Subcutaneous preadipocyte (primary cell): ENCODE measurements around the gene THAP8. TPM values are rescaled to one million over a fixed set of nuclear protein-coding genes. Genes with fewer than 3 reads are reported as not detected.

Experiments
- total RNA-seq: library from RNA; depleted of rRNA; stranded (reverse); fragments of >200 nt; gene quantifications from 2 replicates; pipeline ENCODE4 v1.2.3, GENCODE V29; 2012

Gene THAP8
- total RNA-seq, result 1.4 and 3.7 TPM in 2 replicates

GRCh38 chr19:36054119-36054732, at the start of gene THAP8:
THAP8 (minus strand) TSS chr19:36054285; CDS start chr19:36054217, 68 bp downstream.

GRCh38 chr19:36054733-36055686, 925 bp upstream of the THAP8 start, which contains the start of gene WDR62:
WDR62 (plus strand) TSS chr19:36054897; CDS start chr19:36054972, 75 bp downstream.

GRCh38 chr19:36032251-36033104, 21.6 kb downstream of the THAP8 start, which contains the start of gene CLIP3:
CLIP3 (minus strand) TSS chr19:36032873; CDS start chr19:36032357, 516 bp downstream.

GRCh38 chr19:36014012-36014924, 39.8 kb downstream of the THAP8 start, which contains the start of gene ALKBH6:
ALKBH6 (minus strand) TSS chr19:36014213; CDS start chr19:36013397, 816 bp downstream.

GRCh38 chr19:36008336-36008978, 45.6 kb downstream of the THAP8 start, which contains the start of gene SYNE4:
SYNE4 (minus strand) TSS chr19:36008813; CDS start chr19:36008681, 132 bp downstream.

GRCh38 chr19:35995048-35995993, 58.8 kb downstream of the THAP8 start, which contains the start of gene SDHAF1:
SDHAF1 (plus strand) TSS chr19:35995188; CDS start chr19:35995275, 87 bp downstream.

Other genes starting within 250 kb of the THAP8 start
- gene PRODH2, start 241.4 kb downstream of the THAP8 start, total RNA-seq, result not detected in 2 replicates
- not detected in 2 replicates for gene NPHS1, start 201.8 kb downstream of the THAP8 start, total RNA-seq
- under 0.01 TPM in 1 of 2 replicates, not detected in the other for gene KIRREL2, start 197.4 kb downstream of the THAP8 start, total RNA-seq
- 0.37 and 1.2 TPM in 2 replicates for gene APLP1, start 185.7 kb downstream of the THAP8 start, total RNA-seq
- 4.4 and 6.1 TPM in 2 replicates for gene NFKBID, start 153.7 kb downstream of the THAP8 start, total RNA-seq
- gene HCST, start 151.8 kb downstream of the THAP8 start, total RNA-seq, result 0.37 and 0.59 TPM in 2 replicates
- not detected in 2 replicates for gene TYROBP, start 146.0 kb downstream of the THAP8 start, total RNA-seq
- gene LRFN3, start 117.9 kb downstream of the THAP8 start, total RNA-seq, result 3.9 and 4.0 TPM in 2 replicates
- 14.9 and 18.0 TPM in 2 replicates for gene SDHAF1, start 59.1 kb downstream of the THAP8 start, total RNA-seq
- gene SYNE4, start 45.5 kb downstream of the THAP8 start, total RNA-seq, result under 0.01 TPM in 1 of 2 replicates, not detected in the other
- gene ALKBH6, start 40.1 kb downstream of the THAP8 start, total RNA-seq, result 12.7 and 14.3 TPM in 2 replicates
- gene CLIP3, start 21.4 kb downstream of the THAP8 start, total RNA-seq, result 5.5 and 6.2 TPM in 2 replicates
- 4.0 and 9.6 TPM in 2 replicates for gene WDR62, start 612 bp upstream of the THAP8 start, total RNA-seq
- gene OVOL3, start 56.9 kb upstream of the THAP8 start, total RNA-seq, result not detected in 2 replicates
- gene POLR2I, start 60.6 kb upstream of the THAP8 start, total RNA-seq, result 51.8 and 59.2 TPM in 2 replicates
- gene TBCB, start 61.2 kb upstream of the THAP8 start, total RNA-seq, result 96.8 and 161 TPM in 2 replicates
- 343 and 389 TPM in 2 replicates for gene CAPNS1, start 85.8 kb upstream of the THAP8 start, total RNA-seq
- 3.3 TPM in 2 replicates for gene COX7A1, start 98.2 kb upstream of the THAP8 start, total RNA-seq
- 5.1 and 6.6 TPM in 2 replicates for gene ZNF565, start 160.4 kb upstream of the THAP8 start, total RNA-seq
- gene ZNF146, start 160.8 kb upstream of the THAP8 start, total RNA-seq, result 50.7 and 66.1 TPM in 2 replicates